LNCaP clone FGC (cell line): ENCODE measurements around the gene EHBP1.

Experiments
- DNase-seq: peaks from one replicate; pipeline ENCODE4 v3.0.0-alpha.2; 2011; ENCODE audit warnings: low read depth
- H3K4me3 ChIP-seq: 2 replicates; pipeline ENCODE4 v1.5.1; 2011; ENCODE audit warnings: mild to moderate bottlenecking, low read depth, low read length, control low read depth
- TF ChIP-seq, protein P1 (sequence below): IDR thresholded peaks from 2 replicates; pipeline ENCODE4 v1.5.1; 2012; ENCODE audit warnings: mild to moderate bottlenecking; ENCODE audit not compliant: control insufficient read depth, insufficient read depth; ENCODE audit errors: extremely low read depth

The EHBP1 gene

DNA sequence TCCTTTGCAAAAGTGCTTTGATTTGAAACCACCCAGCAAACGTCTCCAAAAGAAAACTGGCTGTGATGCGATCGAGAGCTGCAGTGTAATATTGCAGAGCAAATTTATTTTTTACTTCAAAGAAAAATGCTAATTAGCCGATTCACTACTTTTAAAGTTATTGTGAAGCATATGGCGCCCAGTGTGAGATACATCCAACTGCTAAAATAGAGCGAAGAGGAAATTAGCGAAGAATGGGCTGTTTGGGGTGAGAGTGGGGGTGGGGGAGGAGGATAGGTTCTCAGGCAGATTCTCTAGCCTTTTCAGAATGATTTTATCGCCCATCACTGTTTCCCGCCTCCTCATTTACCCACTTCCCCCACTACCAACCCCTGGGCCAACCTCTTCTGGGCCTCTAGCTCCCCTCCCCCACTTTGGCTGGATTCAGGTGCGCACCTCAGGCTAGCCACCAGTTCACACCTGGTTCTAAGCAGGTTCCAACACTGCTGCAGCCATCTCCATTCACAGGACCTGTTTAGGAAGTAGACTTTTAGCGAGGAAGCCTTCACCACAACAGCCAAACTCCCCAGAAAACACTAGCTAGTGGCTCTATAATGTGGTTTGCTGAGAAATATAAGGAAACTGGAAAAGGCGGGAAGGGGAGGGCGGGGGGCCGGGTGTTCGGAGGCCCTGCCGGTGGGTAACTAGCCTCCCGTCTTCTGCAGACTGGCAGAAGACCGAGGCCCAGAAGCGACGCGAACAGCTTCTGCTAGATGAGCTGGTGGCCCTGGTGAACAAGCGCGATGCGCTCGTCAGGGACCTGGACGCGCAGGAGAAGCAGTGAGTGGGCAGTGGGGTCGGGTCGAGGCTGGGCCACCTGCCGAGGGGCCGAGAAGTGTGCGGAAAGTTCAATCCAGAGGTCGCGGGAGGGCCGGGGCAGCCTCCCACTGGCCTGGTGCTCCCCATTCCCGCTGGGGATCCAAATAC lies 339.1 kb downstream of the EHBP1 start:
- H3K4me3 ChIP-seq = no peak overlapping the region
- TF ChIP-seq, protein P1, sequence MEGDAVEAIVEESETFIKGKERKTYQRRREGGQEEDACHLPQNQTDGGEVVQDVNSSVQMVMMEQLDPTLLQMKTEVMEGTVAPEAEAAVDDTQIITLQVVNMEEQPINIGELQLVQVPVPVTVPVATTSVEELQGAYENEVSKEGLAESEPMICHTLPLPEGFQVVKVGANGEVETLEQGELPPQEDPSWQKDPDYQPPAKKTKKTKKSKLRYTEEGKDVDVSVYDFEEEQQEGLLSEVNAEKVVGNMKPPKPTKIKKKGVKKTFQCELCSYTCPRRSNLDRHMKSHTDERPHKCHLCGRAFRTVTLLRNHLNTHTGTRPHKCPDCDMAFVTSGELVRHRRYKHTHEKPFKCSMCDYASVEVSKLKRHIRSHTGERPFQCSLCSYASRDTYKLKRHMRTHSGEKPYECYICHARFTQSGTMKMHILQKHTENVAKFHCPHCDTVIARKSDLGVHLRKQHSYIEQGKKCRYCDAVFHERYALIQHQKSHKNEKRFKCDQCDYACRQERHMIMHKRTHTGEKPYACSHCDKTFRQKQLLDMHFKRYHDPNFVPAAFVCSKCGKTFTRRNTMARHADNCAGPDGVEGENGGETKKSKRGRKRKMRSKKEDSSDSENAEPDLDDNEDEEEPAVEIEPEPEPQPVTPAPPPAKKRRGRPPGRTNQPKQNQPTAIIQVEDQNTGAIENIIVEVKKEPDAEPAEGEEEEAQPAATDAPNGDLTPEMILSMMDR = no peak
- DNase-seq = no peak

DNA sequence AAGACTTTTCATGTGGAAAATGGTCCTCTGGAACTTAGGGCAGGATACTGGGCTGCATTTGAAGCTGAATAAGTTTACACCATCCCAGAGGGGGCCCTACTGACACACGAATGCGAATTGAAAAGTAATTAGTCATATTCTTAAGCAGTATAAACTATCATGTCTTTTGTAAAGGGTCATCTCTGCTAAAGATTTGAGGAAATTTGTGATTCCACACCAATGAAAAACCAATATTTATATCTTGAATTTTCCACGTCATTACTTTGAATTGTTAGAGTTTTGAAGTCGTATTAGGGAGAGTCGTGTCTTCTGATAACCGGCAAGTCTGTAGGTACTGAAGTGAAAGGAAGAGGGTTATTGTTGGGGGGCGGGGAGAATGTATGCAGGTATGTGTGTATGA lies 341.0 kb downstream of the EHBP1 start:
- TF ChIP-seq, protein P1 = no peak
- DNase-seq = no peak
- H3K4me3 ChIP-seq = no peak overlapping the region

DNA sequence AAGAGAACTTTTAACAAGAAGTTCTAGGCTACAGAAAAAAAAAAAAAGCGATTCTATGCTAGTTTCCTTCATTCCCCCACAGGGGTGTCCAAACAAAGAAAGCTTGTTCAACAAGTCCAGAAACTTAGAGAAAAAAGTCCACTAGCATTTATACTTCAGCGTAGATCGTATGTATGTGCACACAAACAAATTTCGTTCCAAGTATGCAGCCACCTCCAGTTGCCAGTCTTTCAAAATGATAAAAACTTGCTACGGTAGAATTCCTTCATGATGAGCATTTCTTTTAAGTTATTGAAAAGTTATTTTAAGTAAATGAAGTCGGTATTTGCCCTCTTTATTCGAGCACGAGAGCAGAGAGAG lies 341.4 kb downstream of the EHBP1 start:
- no peak for DNase-seq
- H3K4me3 ChIP-seq = no peak overlapping the region

DNA sequence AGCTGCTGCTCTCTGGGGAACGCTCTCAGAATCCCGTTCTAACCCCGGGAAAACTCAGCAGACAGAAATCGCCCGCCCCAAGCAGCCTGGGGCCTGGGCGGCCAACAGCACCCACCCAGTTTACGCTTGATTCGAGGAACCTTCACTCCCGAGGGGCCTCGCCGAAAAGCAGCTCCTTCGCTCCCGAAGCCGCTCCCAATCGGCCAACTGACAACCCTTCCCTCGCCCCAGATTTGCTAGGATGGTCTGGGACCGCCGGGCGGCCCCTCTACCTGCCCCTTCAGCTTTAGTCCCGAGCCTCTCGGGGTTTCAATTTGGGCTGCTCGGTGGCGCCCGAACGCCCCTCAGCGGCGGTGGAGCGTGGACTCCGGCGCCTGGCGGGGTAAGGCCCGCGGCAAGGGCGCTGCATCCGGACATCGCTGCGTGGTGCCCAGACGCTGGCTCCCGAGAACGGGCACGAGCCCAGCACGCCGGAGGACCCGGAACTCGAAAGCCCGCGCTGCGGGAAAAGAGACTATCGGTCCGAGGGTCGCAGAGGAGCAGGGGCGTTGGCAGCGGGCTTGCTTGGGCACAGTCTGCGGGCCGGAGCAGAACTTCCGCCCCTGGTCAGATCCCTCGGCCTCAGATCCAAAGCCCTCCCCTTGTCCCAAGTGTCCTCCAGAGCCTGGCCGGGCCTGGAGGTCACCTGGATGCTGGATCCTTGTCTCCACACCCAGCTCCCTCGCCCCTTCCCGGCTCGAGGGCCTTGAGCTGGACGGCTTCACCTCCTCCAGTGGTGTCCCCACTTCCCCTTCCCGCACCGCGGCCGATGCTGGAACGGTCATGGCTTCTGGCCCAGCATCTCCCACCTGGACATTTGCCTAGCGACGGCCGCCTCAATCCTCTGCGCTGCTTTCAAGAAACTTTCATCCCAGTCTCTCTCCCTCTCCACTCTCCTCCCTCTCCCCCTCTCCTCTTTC lies 342.1 kb downstream of the EHBP1 start:
- no peak for DNase-seq
- no peak overlapping the region for H3K4me3 ChIP-seq
- TF ChIP-seq, protein P1 = no peak

More for the DNA sequence above, 341.4 kb downstream of the EHBP1 start:
- TF ChIP-seq, protein P1 = no peak

DNA sequence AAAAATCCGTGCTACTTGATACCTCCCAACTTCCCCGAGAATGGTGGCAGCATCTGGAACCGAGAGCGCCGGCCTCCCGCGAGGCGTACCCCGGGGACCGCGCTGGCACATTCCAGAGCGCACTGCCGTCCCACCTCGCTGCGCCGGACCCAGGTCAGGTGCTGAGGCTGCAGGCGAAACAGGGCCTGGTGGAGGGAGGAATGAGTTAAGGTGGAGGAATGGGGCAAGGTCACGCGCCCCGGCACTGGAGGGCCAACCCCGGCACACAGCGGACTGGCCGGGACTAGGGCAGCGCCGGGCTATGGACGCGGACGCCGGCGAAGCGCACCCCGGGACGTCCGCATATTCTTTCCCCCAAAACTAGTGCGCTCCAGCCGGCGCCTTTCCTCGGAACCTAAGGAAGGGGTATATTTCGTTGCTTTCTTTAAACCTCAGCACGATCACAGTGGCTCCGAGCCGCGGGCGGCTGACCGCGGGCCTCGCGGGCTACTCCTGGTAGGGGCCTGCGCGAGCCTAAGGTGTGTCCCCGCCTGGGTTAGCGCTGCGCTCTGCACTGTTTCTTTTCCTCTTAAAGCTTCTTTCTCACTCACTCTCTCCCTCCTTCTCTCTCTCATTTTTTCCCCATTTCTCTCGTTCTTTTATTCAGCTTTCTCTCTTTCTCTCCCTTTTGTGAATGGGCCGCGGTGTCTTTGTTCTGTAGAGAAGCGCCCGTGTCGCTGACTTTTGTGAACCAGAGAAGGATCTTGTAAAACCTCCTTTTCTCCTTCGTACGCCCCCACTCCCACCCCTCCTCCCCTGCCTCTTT lies 343.1 kb downstream of the EHBP1 start:
- no peak overlapping the region for H3K4me3 ChIP-seq
- DNase-seq = no peak
- TF ChIP-seq, protein P1 = no peak
